KMS-11 (cell line): ENCODE results near the gene LRRC9.

ENCODE experiments used
- H2AFZ ChIP-seq: fragments of 200-600 bp; sonication (generic); 2 replicates; pipeline ENCODE4 v1.6.1; 2016; ENCODE audit warnings: antibody characterized with exemption, mixed run types, low read depth
- H3K27ac ChIP-seq: fragments of 200-600 bp; sonication (generic); 2 replicates; pipeline ENCODE4 v1.6.1; 2016; ENCODE audit warnings: mild to moderate bottlenecking, mixed run types
- H3K27me3 ChIP-seq: fragments of 200-600 bp; sonication (generic); 2 replicates; pipeline ENCODE4 v1.6.1; 2017; ENCODE audit warnings: mild to moderate bottlenecking, low read depth, mixed run types, moderate library complexity; ENCODE audit not compliant: insufficient read depth
- H3K36me3 ChIP-seq: fragments of 200-600 bp; sonication (generic); 2 replicates; pipeline ENCODE4 v1.6.1; 2017; ENCODE audit warnings: mild to moderate bottlenecking, mixed run types; ENCODE audit not compliant: insufficient read depth
- H3K4me1 ChIP-seq: fragments of 200-600 bp; sonication (generic); 2 replicates; pipeline ENCODE4 v1.6.1; 2016; ENCODE audit warnings: mild to moderate bottlenecking, low read depth, mixed run types; ENCODE audit not compliant: poor library complexity, severe bottlenecking
- H3K4me2 ChIP-seq: fragments of 200-600 bp; sonication (generic); 2 replicates; pipeline ENCODE4 v1.7.0; 2016; ENCODE audit warnings: mild to moderate bottlenecking, mixed run types
- H3K4me3 ChIP-seq: fragments of 200-600 bp; sonication (generic); IDR thresholded peaks from 2 replicates; pipeline ENCODE4 v1.6.1; 2017; ENCODE audit warnings: low read depth, low read length, mixed read lengths; ENCODE audit not compliant: insufficient read depth
- H3K79me2 ChIP-seq: fragments of 200-600 bp; sonication (generic); 2 replicates; pipeline ENCODE4 v1.6.1; 2016; ENCODE audit warnings: low read depth, mixed run types; ENCODE audit not compliant: insufficient read depth
- H3K9ac ChIP-seq: fragments of 200-600 bp; sonication (generic); 2 replicates; pipeline ENCODE4 v1.6.1; 2016; ENCODE audit warnings: mild to moderate bottlenecking, mixed run types
- H4K20me1 ChIP-seq: fragments of 200-600 bp; sonication (generic); 2 replicates; pipeline ENCODE4 v1.6.1; 2016; ENCODE audit warnings: mild to moderate bottlenecking, mixed run types; ENCODE audit not compliant: insufficient read depth
- TF ChIP-seq, protein P1 (sequence below): fragments of 200-600 bp; sonication (generic); conservative IDR thresholded peaks from 2 replicates; pipeline ENCODE4 v1.6.1; 2017; ENCODE audit warnings: low read depth, mild to moderate bottlenecking, antibody characterized with exemption, low read length, moderate library complexity, mixed read lengths

LRRC9 gene

DNA sequence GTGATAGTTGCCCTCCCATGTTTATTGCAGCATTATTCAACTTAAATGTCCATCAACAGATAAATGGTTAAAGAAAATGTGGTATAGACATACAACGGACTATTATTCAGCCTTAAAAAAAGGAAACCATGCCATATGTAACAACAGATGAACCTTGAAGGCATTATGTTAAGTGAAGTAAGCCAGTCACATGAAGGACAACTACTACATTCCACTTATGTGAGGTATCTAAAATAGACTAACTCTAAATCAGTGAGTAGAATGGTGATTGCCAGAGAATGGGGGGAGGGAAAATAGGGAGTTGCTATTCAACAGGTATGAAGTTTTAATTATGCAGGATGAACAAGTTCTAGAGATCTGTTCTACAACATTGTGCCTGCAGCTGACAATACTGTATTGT is 181.8 kb downstream of the LRRC9 start:
- Histone ChIP-seq H3K27me3 (no peaks in the 10 kb centered on the region), H3K27ac (no peak overlapping the region), H3K79me2 (peaks cover 17% of the 10 kb centered on the region; the same call in 1 of the 2 replicates), H2AFZ (no peak overlapping the region), H3K4me1 (no peaks in the 10 kb centered on the region), H4K20me1 (no peaks in the 10 kb centered on the region), H3K4me2 (no peak overlapping the region), H3K9ac (no peak overlapping the region), H3K4me3 (no peak overlapping the region), H3K36me3 (no peaks in the 10 kb centered on the region)
- TF ChIP-seq, protein P1, sequence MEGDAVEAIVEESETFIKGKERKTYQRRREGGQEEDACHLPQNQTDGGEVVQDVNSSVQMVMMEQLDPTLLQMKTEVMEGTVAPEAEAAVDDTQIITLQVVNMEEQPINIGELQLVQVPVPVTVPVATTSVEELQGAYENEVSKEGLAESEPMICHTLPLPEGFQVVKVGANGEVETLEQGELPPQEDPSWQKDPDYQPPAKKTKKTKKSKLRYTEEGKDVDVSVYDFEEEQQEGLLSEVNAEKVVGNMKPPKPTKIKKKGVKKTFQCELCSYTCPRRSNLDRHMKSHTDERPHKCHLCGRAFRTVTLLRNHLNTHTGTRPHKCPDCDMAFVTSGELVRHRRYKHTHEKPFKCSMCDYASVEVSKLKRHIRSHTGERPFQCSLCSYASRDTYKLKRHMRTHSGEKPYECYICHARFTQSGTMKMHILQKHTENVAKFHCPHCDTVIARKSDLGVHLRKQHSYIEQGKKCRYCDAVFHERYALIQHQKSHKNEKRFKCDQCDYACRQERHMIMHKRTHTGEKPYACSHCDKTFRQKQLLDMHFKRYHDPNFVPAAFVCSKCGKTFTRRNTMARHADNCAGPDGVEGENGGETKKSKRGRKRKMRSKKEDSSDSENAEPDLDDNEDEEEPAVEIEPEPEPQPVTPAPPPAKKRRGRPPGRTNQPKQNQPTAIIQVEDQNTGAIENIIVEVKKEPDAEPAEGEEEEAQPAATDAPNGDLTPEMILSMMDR = no peak

DNA sequence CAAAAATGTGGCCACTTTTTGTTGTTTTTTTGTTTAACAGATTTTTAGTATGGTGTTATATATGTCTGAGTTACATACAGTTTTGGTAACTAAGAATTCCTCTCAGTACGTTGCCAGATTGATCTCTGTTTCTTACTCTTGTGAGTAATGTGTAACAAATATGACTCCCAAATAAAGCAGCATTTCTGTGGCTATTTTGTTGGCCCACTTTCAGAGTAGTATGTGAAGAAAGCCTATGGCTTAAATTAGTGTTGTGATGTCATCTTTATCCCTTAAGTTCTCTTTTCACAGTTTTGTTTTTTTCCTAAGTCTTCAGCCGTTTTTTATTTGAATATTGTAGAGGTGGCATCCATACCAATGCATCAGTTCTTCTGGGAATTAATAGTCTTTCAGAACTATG is 182.4 kb downstream of the LRRC9 start:
- Histone ChIP-seq H3K36me3 (no peaks in the 10 kb centered on the region), H3K4me2 (no peak overlapping the region), H3K27ac (no peak overlapping the region), H3K27me3 (no peaks in the 10 kb centered on the region), H2AFZ (no peak overlapping the region), H3K79me2 (peaks cover 17% of the 10 kb centered on the region; the same call in 1 of the 2 replicates), H3K4me3 (no peak overlapping the region), H3K9ac (no peak overlapping the region), H4K20me1 (no peaks in the 10 kb centered on the region), H3K4me1 (no peaks in the 10 kb centered on the region)
- TF ChIP-seq, protein P1 = no peak

DNA sequence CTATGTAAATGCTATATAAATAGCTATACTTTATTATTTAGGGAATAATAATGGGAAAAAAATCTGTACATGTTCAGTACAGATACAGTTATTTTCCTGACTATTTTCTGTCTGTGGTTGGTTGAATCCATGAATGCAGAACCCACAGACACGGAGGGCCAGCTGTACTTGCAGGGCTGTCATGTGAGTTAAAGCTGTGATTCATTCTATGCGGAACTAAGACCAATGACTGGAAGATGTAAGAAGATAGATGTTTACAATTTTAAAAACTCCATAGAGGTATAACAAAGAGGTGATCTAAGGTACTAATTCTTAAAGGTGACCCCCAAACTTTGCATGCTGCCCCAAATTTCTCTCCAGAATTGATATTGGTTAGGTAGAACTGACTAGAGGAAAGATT is 186.4 kb downstream of the LRRC9 start:
- Histone ChIP-seq H3K36me3 (no peaks in the 10 kb centered on the region), H2AFZ (no peak overlapping the region), H3K4me2 (no peak overlapping the region), H3K4me3 (no peak overlapping the region), H4K20me1 (no peaks in the 10 kb centered on the region), H3K27ac (no peak overlapping the region), H3K9ac (no peak overlapping the region), H3K4me1 (peaks cover under 1% of the 10 kb centered on the region), H3K27me3 (no peaks in the 10 kb centered on the region), H3K79me2 (peaks cover 7% of the 10 kb centered on the region; the same call in 1 of the 2 replicates)
- TF ChIP-seq, protein P1 = no peak

DNA sequence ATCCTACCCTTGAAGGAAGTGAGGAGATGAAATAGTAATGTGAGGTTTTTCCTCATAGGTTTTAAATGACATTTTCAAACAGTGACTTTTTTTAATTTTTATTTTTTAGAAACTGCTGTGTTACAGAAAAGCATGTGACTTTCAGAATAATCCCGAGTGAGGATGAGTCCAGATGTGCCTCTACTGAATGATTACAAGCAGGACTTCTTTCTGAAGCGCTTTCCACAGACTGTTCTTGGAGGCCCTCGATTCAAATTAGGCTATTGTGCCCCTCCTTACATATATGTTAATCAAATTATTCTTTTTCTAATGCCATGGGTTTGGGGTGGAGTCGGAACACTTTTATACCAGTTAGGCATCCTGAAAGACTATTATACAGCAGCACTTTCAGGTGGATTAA is 187.5 kb downstream of the LRRC9 start:
- no peak overlapping the region for H3K4me2 ChIP-seq
- no peak overlapping the region for H3K4me3 ChIP-seq
- no peak overlapping the region for H2AFZ ChIP-seq
- H3K79me2 ChIP-seq = peaks cover 4% of the 10 kb centered on the region; the same call in 1 of the 2 replicates
- no peaks in the 10 kb centered on the region for H3K27me3 ChIP-seq
- no peaks in the 10 kb centered on the region for H4K20me1 ChIP-seq
- no peak overlapping the region for H3K9ac ChIP-seq
- H3K27ac ChIP-seq = no peak overlapping the region
- TF ChIP-seq, protein P1 = no peak
- H3K4me1 ChIP-seq = peaks cover 8% of the 10 kb centered on the region
- no peaks in the 10 kb centered on the region for H3K36me3 ChIP-seq
